Measurements from ENCODE around the gene MEGF11.

DNA sequence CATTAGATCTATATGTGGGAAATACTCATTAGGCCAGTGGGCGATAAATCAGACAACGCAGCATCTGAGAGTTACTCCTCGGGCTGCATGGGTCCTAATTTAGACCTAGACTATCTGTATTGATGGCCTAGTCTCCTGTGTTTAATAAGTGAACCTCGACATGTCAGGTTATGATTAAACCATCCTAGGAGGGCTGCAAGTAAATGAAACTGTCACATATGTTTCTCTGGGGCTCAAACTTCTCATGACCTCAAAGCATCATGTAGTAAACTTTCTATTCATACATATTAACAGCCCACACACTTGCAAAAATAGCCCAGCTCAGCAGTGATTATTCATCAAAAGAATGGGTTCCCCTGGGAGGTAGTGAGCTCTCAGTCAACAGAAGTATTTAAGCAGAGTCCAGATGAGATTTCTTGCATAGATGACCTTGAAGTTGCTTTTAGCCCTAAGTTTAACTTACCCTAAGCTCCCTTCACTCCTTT lies 332.7 kb downstream of the MEGF11 start:
- no peak for TF ChIP-seq EZH2 (IDR thresholded peaks at IDR 0.05; ENCODE audit: low read length, missing control alignments)
- TF ChIP-seq, protein P1, sequence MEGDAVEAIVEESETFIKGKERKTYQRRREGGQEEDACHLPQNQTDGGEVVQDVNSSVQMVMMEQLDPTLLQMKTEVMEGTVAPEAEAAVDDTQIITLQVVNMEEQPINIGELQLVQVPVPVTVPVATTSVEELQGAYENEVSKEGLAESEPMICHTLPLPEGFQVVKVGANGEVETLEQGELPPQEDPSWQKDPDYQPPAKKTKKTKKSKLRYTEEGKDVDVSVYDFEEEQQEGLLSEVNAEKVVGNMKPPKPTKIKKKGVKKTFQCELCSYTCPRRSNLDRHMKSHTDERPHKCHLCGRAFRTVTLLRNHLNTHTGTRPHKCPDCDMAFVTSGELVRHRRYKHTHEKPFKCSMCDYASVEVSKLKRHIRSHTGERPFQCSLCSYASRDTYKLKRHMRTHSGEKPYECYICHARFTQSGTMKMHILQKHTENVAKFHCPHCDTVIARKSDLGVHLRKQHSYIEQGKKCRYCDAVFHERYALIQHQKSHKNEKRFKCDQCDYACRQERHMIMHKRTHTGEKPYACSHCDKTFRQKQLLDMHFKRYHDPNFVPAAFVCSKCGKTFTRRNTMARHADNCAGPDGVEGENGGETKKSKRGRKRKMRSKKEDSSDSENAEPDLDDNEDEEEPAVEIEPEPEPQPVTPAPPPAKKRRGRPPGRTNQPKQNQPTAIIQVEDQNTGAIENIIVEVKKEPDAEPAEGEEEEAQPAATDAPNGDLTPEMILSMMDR (conservative IDR thresholded peaks at IDR 0.05 in 1 of 2, IDR thresholded peaks at IDR 0.05 in 1 of 2; ENCODE audit: low read depth in 1 of 2, low read length in 2 of 2) = no peak
